Measurements from ENCODE around the gene RNF38.
"Not testable (repeated sequence)": the region's sequence is repeated elsewhere in the genome, so short reads cannot be mapped to it uniquely, and the experiment has no call there.

RNF38 gene

GRCh38 chr9:36389590-36389989 is 10.5 kb downstream of the RNF38 start:
- Histone ChIP-seq H3K4me1 (ENCODE audit: control insufficient read depth in 1 of 2, insufficient read depth in 2 of 2, low read length in 2 of 2) (no peaks in the 10 kb centered on the region), H3K9ac (ENCODE audit: low read depth in 1 of 2, low read length in 2 of 2) (no peak overlapping the region), H3K27ac (ENCODE audit: low read depth, low read length) (no peak overlapping the region), H3K9me3 (ENCODE audit: control insufficient read depth in 1 of 2, low read length in 2 of 2) (no peaks in the 10 kb centered on the region), H3K36me3 (ENCODE audit: control insufficient read depth in 1 of 2, insufficient read depth in 2 of 2, low read length in 2 of 2) (peaks cover 0 to 6% of the 10 kb centered on the region in 2 donors), H3K4me3 (ENCODE audit: low read depth in 1 of 2, low read length in 2 of 2) (no peak overlapping the region), H3K27me3 (ENCODE audit: control insufficient read depth in 1 of 2, insufficient read depth in 2 of 2, low read length in 2 of 2) (no peaks in the 10 kb centered on the region)

DNA sequence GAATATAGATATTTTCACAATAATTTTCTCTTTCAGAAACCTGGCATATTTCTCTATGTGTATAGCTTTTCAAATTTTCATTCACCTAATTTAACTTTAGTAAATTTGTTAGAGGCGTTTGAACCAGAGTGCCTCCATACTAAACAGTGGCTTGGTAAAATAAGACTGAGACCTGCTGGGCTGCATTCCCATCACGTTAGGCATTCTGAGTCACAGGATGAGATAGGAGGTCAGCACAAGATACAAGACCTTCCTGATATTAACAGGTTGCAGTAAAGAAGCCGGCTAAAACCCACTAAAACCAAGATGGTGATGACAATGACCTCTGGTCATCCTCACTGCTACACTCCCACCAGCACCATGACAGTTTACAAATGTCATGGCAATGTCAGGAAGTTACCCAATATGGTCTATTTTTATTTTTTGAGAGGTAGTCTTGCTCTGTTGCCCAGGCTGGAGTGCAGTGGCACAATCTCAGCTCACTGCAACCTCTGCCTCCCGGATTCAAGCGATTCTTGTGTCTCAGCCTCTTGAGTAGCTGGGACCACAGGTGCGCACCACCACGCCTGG is 13.6 kb downstream of the RNF38 start:
- not testable (repeated sequence) for H3K36me3 ChIP-seq (ENCODE audit: control insufficient read depth in 1 of 2, insufficient read depth in 2 of 2, low read length in 2 of 2); H3K4me1 ChIP-seq (ENCODE audit: control insufficient read depth in 1 of 2, insufficient read depth in 2 of 2, low read length in 2 of 2); H3K27me3 ChIP-seq (ENCODE audit: control insufficient read depth in 1 of 2, insufficient read depth in 2 of 2, low read length in 2 of 2); H3K9ac ChIP-seq (ENCODE audit: low read depth in 1 of 2, low read length in 2 of 2); H3K4me3 ChIP-seq (ENCODE audit: low read depth in 1 of 2, low read length in 2 of 2); H3K9me3 ChIP-seq (ENCODE audit: control insufficient read depth in 1 of 2, low read length in 2 of 2); H3K27ac ChIP-seq (ENCODE audit: low read depth, low read length)

DNA sequence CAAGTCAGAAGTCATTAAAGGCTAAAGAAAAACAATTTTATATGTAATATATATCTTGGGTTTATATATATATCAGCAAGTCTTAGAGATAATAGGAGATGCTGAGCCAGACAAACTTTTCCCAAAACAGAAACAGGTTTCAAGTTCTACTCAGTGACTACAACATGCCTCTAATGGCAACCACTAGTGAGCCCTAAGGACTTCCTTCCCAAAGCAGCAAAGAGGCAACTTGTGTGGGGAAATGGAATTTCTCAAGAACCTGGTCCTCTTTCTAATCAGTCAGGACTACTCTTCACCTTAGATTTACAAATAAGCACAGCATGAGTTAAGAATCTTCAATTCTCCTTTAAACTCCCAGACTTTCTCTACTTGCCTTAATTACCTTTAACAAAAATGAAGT is 17.6 kb downstream of the RNF38 start:
- peaks cover 4 to 5% of the 10 kb centered on the region in 2 donors for H3K4me1 ChIP-seq (ENCODE audit: control insufficient read depth in 1 of 2, insufficient read depth in 2 of 2, low read length in 2 of 2)
- H3K27me3 ChIP-seq (ENCODE audit: control insufficient read depth in 1 of 2, insufficient read depth in 2 of 2, low read length in 2 of 2) = no peaks in the 10 kb centered on the region
- no peaks in the 10 kb centered on the region for H3K9me3 ChIP-seq (ENCODE audit: control insufficient read depth in 1 of 2, low read length in 2 of 2)
- no peak overlapping the region for H3K27ac ChIP-seq (ENCODE audit: low read depth, low read length)
- H3K4me3 ChIP-seq (ENCODE audit: low read depth in 1 of 2, low read length in 2 of 2) = no peak overlapping the region
- no peaks in the 10 kb centered on the region for H3K36me3 ChIP-seq (ENCODE audit: control insufficient read depth in 1 of 2, insufficient read depth in 2 of 2, low read length in 2 of 2)
- no peak overlapping the region for H3K9ac ChIP-seq (ENCODE audit: low read depth in 1 of 2, low read length in 2 of 2)

DNA sequence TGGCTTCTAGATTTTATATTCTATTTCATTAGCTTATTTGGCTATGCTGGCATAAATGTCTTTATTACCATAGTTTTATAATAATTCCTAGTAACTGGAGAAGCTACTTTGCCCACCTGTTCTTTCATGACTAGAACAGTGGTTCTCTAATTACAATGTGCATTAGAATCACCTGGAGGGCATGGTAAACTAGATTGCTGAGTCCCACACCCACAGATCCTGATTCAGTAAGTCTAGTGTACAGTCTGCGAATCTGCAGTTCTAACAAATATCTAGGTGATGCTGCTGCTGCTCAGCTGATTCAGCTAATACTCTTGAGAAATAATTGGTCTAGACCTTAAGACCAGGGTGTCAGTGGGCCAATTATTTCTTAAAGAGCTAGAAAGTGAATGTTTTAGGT is 35.5 kb downstream of the RNF38 start:
- Histone ChIP-seq H3K9ac (ENCODE audit: low read depth in 1 of 2, low read length in 2 of 2) (no peak overlapping the region), H3K36me3 (ENCODE audit: control insufficient read depth in 1 of 2, insufficient read depth in 2 of 2, low read length in 2 of 2) (peaks cover 15 to 54% of the 10 kb centered on the region in 2 donors), H3K4me1 (ENCODE audit: control insufficient read depth in 1 of 2, insufficient read depth in 2 of 2, low read length in 2 of 2) (no peaks in the 10 kb centered on the region), H3K27me3 (ENCODE audit: control insufficient read depth in 1 of 2, insufficient read depth in 2 of 2, low read length in 2 of 2) (no peaks in the 10 kb centered on the region), H3K4me3 (ENCODE audit: low read depth in 1 of 2, low read length in 2 of 2) (no peak overlapping the region), H3K9me3 (ENCODE audit: control insufficient read depth in 1 of 2, low read length in 2 of 2) (no peaks in the 10 kb centered on the region), H3K27ac (ENCODE audit: low read depth, low read length) (no peak overlapping the region)

DNA sequence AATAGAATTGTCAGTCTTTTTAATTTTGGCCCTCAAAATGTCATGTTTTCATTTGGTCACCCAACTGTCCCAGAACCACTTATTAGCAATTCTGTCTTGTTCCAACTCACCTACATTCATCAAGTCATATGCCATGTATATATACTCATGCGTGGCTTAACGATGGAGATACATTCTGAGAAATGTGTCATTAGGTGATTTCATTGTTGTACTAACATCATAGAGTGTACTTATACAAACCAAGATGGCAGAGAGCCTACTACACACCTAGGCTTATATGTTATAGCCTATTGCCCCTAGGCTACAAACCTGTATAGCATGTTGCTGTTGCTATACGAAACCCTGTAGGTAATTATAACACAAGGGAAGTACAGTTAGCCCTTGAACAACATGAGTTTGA is 36.6 kb downstream of the RNF38 start:
- peaks cover 5 to 43% of the 10 kb centered on the region in 2 donors for H3K36me3 ChIP-seq (ENCODE audit: control insufficient read depth in 1 of 2, insufficient read depth in 2 of 2, low read length in 2 of 2)
- no peaks in the 10 kb centered on the region for H3K4me1 ChIP-seq (ENCODE audit: control insufficient read depth in 1 of 2, insufficient read depth in 2 of 2, low read length in 2 of 2)
- H3K4me3 ChIP-seq (ENCODE audit: low read depth in 1 of 2, low read length in 2 of 2) = no peak overlapping the region
- no peaks in the 10 kb centered on the region for H3K27me3 ChIP-seq (ENCODE audit: control insufficient read depth in 1 of 2, insufficient read depth in 2 of 2, low read length in 2 of 2)
- H3K27ac ChIP-seq (ENCODE audit: low read depth, low read length) = no peak overlapping the region
- no peak overlapping the region for H3K9ac ChIP-seq (ENCODE audit: low read depth in 1 of 2, low read length in 2 of 2)
- no peaks in the 10 kb centered on the region for H3K9me3 ChIP-seq (ENCODE audit: control insufficient read depth in 1 of 2, low read length in 2 of 2)

DNA sequence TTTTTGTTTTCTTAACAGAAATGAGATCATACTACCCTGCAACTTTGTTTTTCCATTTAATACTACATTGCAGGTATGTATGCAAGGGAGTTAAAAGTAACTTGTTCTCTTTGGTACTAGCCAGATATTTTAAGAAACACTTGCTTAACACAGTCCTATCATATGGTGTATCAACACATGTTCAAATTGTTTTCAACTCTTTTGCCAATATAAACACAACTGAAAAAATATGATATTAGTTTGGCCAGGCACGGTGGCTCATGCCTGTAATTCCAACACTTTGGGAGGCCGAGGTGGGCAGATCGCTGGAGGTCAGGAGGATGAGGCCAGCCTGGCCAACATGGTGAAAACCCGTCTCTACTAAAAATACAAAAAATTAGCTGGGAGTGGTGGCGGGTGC is 41.6 kb downstream of the RNF38 start:
- Histone ChIP-seq H3K4me3 (ENCODE audit: low read depth in 1 of 2, low read length in 2 of 2) (no peak overlapping the region), H3K9me3 (ENCODE audit: control insufficient read depth in 1 of 2, low read length in 2 of 2) (no peaks in the 10 kb centered on the region), H3K27ac (ENCODE audit: low read depth, low read length) (no peak overlapping the region), H3K4me1 (ENCODE audit: control insufficient read depth in 1 of 2, insufficient read depth in 2 of 2, low read length in 2 of 2) (no peaks in the 10 kb centered on the region), H3K27me3 (ENCODE audit: control insufficient read depth in 1 of 2, insufficient read depth in 2 of 2, low read length in 2 of 2) (no peaks in the 10 kb centered on the region), H3K36me3 (ENCODE audit: control insufficient read depth in 1 of 2, insufficient read depth in 2 of 2, low read length in 2 of 2) (peaks cover 10 to 40% of the 10 kb centered on the region in 2 donors), H3K9ac (ENCODE audit: low read depth in 1 of 2, low read length in 2 of 2) (no peak overlapping the region)

GRCh38 chr9:36357639-36358038 is 42.4 kb downstream of the RNF38 start:
- Histone ChIP-seq H3K27ac (ENCODE audit: low read depth, low read length) (no peak overlapping the region), H3K36me3 (ENCODE audit: control insufficient read depth in 1 of 2, insufficient read depth in 2 of 2, low read length in 2 of 2) (peaks cover 10 to 42% of the 10 kb centered on the region in 2 donors)

DNA sequence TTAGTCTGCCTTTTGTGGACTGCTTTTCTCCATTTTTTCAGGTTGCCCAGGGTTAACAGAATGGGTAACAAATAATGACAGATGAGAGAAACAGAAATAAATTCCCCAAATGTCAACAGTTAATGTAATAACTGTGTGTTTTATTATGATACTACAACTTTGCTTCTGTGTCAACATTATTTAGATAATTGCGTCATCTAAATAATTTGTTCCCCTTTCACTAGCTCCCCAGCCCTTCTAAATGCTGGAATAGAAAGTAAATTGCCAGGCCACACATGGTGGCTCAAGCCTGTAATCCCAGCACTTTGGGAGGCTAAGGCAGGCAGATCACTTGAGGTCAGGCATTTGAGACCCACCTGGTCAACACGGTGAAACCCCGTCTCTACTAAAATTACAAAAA is 53.5 kb downstream of the RNF38 start:
- Histone ChIP-seq H3K27ac (ENCODE audit: low read depth, low read length) (no peak overlapping the region), H3K36me3 (ENCODE audit: control insufficient read depth in 1 of 2, insufficient read depth in 2 of 2, low read length in 2 of 2) (peaks cover 33 to 71% of the 10 kb centered on the region in 2 donors), H3K4me3 (ENCODE audit: low read depth in 1 of 2, low read length in 2 of 2) (no peak overlapping the region), H3K9me3 (ENCODE audit: control insufficient read depth in 1 of 2, low read length in 2 of 2) (no peaks in the 10 kb centered on the region), H3K9ac (ENCODE audit: low read depth in 1 of 2, low read length in 2 of 2) (no peak overlapping the region), H3K4me1 (ENCODE audit: control insufficient read depth in 1 of 2, insufficient read depth in 2 of 2, low read length in 2 of 2) (peaks cover 0 to 5% of the 10 kb centered on the region in 2 donors), H3K27me3 (ENCODE audit: control insufficient read depth in 1 of 2, insufficient read depth in 2 of 2, low read length in 2 of 2) (no peaks in the 10 kb centered on the region)

More at GRCh38 chr9:36357639-36358038, 42.4 kb downstream of the RNF38 start:
- no peaks in the 10 kb centered on the region for H3K27me3 ChIP-seq (ENCODE audit: control insufficient read depth in 1 of 2, insufficient read depth in 2 of 2, low read length in 2 of 2)
- no peaks in the 10 kb centered on the region for H3K4me1 ChIP-seq (ENCODE audit: control insufficient read depth in 1 of 2, insufficient read depth in 2 of 2, low read length in 2 of 2)
- H3K9me3 ChIP-seq (ENCODE audit: control insufficient read depth in 1 of 2, low read length in 2 of 2) = no peaks in the 10 kb centered on the region
- H3K4me3 ChIP-seq (ENCODE audit: low read depth in 1 of 2, low read length in 2 of 2) = no peak overlapping the region
- H3K9ac ChIP-seq (ENCODE audit: low read depth in 1 of 2, low read length in 2 of 2) = no peak overlapping the region

DNA sequence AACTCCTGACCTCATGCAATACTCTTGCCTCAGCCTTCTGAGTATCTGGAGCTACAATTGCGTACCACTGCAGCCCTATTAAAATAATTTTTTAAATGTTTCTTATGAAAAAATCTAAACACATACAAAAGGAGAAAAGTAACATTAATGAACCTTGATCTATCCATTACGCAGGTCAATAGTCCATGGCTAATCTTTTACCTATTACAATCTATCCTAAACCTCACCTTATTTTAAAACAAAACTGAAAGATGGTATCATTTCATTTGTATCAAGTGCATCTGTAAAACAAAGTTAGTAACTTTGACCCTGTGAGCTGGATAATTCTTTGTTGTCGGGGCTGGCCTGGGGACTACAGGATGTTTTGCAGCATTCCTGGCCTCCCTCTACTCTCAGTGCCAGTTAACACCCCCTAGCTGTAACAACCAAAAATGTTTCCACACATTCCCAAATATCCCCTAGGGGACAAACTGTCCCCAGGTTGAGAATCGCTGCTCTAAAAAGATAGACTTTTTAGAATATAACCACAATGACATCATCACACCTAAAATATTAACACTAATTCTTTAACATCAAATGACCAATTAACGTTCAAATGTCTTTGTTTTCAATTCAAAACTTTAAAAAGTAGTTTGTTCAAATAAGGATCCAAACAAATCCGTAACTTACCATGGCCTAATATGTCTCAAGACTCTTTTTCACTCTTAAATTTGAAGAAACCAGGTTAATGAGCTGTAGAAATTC is 54.8 kb downstream of the RNF38 start:
- no peaks in the 10 kb centered on the region for H3K9me3 ChIP-seq (ENCODE audit: control insufficient read depth in 1 of 2, low read length in 2 of 2)
- H3K4me3 ChIP-seq (ENCODE audit: low read depth in 1 of 2, low read length in 2 of 2) = no peak overlapping the region
- no peaks in the 10 kb centered on the region for H3K27me3 ChIP-seq (ENCODE audit: control insufficient read depth in 1 of 2, insufficient read depth in 2 of 2, low read length in 2 of 2)
- H3K4me1 ChIP-seq (ENCODE audit: control insufficient read depth in 1 of 2, insufficient read depth in 2 of 2, low read length in 2 of 2) = peaks cover 0 to 5% of the 10 kb centered on the region in 2 donors
- peaks cover 31 to 71% of the 10 kb centered on the region in 2 donors for H3K36me3 ChIP-seq (ENCODE audit: control insufficient read depth in 1 of 2, insufficient read depth in 2 of 2, low read length in 2 of 2)
- no peak overlapping the region for H3K9ac ChIP-seq (ENCODE audit: low read depth in 1 of 2, low read length in 2 of 2)
- H3K27ac ChIP-seq (ENCODE audit: low read depth, low read length) = no peak overlapping the region

DNA sequence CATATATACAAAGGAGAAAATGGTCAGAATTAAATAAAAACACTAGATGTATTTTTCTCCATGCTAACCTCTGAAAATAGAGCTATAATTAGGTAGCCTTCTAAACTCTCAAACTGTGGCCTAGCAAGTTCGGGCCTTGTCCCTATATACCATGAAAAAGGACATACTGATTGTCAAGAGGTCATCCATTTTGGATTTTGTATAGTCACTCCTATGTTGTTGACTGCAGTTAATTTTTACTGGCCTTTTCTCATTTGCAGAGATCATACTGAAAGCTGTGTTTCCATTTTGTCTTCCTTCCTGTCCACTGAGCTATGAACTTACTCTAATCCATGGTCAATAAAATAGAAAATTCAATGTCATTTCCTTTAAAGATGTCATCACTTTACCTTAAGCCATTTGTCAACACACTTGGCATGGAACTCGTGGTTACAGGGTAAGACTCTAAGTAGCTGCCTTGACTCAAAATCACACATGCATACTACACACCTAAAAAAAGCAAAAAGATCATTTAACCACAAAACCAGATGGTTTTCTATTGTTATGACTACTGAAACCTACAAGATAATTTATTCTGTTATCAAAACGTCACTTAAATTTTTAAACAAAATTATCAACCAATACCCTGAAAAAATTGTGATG is 58.0 kb downstream of the RNF38 start:
- H3K27me3 ChIP-seq (ENCODE audit: control insufficient read depth in 1 of 2, insufficient read depth in 2 of 2, low read length in 2 of 2) = no peaks in the 10 kb centered on the region
- no peak overlapping the region for H3K4me3 ChIP-seq (ENCODE audit: low read depth in 1 of 2, low read length in 2 of 2)
- H3K9me3 ChIP-seq (ENCODE audit: control insufficient read depth in 1 of 2, low read length in 2 of 2) = no peaks in the 10 kb centered on the region
- no peak overlapping the region for H3K9ac ChIP-seq (ENCODE audit: low read depth in 1 of 2, low read length in 2 of 2)
- H3K36me3 ChIP-seq (ENCODE audit: control insufficient read depth in 1 of 2, insufficient read depth in 2 of 2, low read length in 2 of 2) = peaks cover 37 to 73% of the 10 kb centered on the region in 2 donors
- H3K27ac ChIP-seq (ENCODE audit: low read depth, low read length) = no peak overlapping the region
- peaks cover 0 to 5% of the 10 kb centered on the region in 2 donors for H3K4me1 ChIP-seq (ENCODE audit: control insufficient read depth in 1 of 2, insufficient read depth in 2 of 2, low read length in 2 of 2)

All from duodenal mucosa (tissue), 2 donors.